HCT116 (cell line): Measurements from ENCODE around the gene DHPS. TPM values are rescaled to one million over a fixed set of nuclear protein-coding genes. Genes with fewer than 3 reads are reported as not detected.

ENCODE experiments used
- ATAC-seq: fragments of 200-7000 bp; cut with Tn5 transposase; 2 replicates; pipeline ENCODE4 v1.9.1; 2020; ENCODE audit warnings: mild to moderate bottlenecking, moderate library complexity
- BruUV-seq: library from RNA; stranded (reverse); fragments of 400-500 nt; replicated peaks from 2 replicates; lab custom pipeline; 2021; lab: Mats Ljungman, UMichigan
- CTCF ChIA-PET: fragments of 300-600 bp; sonication (Branson Sonifier 250); formaldehyde crosslinking; loops from one replicate; lab custom pipeline; 2021; ENCODE audit warnings: antibody characterized with exemption; lab: Charles Lee
- POLR2A ChIA-PET: fragments of 300-600, 350-600 bp; sonication (Branson Sonifier 250); formaldehyde crosslinking; loops from one replicate; lab custom pipeline; 2021; ENCODE audit warnings: antibody characterized with exemption; lab: Charles Lee
- RAD21 ChIA-PET, 2 experiments: fragments of 300-600 bp; sonication (Branson Sonifier 250); formaldehyde crosslinking; loops; one replicate each; lab custom pipeline; 2023; ENCODE audit warnings: low total read pairs in 2 of 2; ENCODE audit not compliant: uncharacterized antibody in 2 of 2, unreplicated experiment in 2 of 2, low non-redundant PET in 1 of 2; lab: Charles Lee
- DNase-seq: peaks from one replicate; pipeline ENCODE4 v3.0.0-alpha.2; 2010; ENCODE audit warnings: low read depth, low spot score
- H2AFZ ChIP-seq: fragments of 200-600 bp; shearing (Covaris generic), sonication (generic); 2 replicates; pipeline ENCODE4 v1.6.1; 2017; ENCODE audit warnings: low read depth, mixed run types, mixed read lengths, antibody characterized with exemption, low read length; ENCODE audit not compliant: poor library complexity, severe bottlenecking
- H3K27ac ChIP-seq: 2 replicates; pipeline ENCODE4 v1.5.1; 2012; ENCODE audit warnings: low read depth, low read length
- H3K27me3 ChIP-seq: fragments of 200-600 bp; sonication (generic); 2 replicates; pipeline ENCODE4 v1.6.1; 2016; ENCODE audit warnings: mixed run types, low read length, mixed read lengths; ENCODE audit not compliant: insufficient read depth
- H3K36me3 ChIP-seq, 2 experiments: fragments of 200-500 bp in 1 of 2; fragments of 200-600 bp in 1 of 2; sonication (Bioruptor generic) in 1 of 2; sonication (generic) in 1 of 2; 2 replicates each; pipeline versions ENCODE4 v1.5.1 to v1.6.1; 2014 to 2016; ENCODE audit warnings: low read length in 2 of 2, inconsistent platforms in 1 of 2, mixed read lengths in 1 of 2, mixed run types in 1 of 2; ENCODE audit not compliant: insufficient read depth in 2 of 2, control insufficient read depth in 1 of 2
- H3K4me1 ChIP-seq, 2 experiments: fragments of 200-600 bp in 1 of 2; sonication (generic) in 1 of 2; 2 replicates each; pipeline versions ENCODE4 v1.5.1 to v1.6.1; 2012 to 2017; ENCODE audit warnings: low read length in 2 of 2, inconsistent platforms in 1 of 2, mild to moderate bottlenecking in 1 of 2, mixed read lengths in 1 of 2, mixed run types in 1 of 2, moderate library complexity in 1 of 2; ENCODE audit not compliant: insufficient read depth in 2 of 2, control insufficient read depth in 1 of 2
- H3K4me2 ChIP-seq: fragments of 200-600 bp; sonication (generic); 2 replicates; pipeline ENCODE4 v1.6.1; 2017; ENCODE audit warnings: mixed run types, low read length, mixed read lengths
- H3K4me3 ChIP-seq, 2 experiments: fragments of 200-600 bp in 1 of 2; sonication (generic) in 1 of 2; replicated peaks in 1 of 2; 2 replicates each; pipeline ENCODE4 v1.5.1; 2011 to 2016; ENCODE audit warnings: low read length in 2 of 2, control low read depth in 1 of 2, low read depth in 1 of 2, mild to moderate bottlenecking in 1 of 2, mixed read lengths in 1 of 2, mixed run types in 1 of 2
- H3K79me2 ChIP-seq: fragments of 200-600 bp; sonication (generic); 2 replicates; pipeline ENCODE4 v1.6.1; 2017; ENCODE audit warnings: mild to moderate bottlenecking, mixed run types, low read length, moderate library complexity, mixed read lengths; ENCODE audit not compliant: insufficient read depth
- H3K9ac ChIP-seq: fragments of 200-600 bp; sonication (generic); 2 replicates; pipeline ENCODE4 v1.6.1; 2016; ENCODE audit warnings: low read length, mixed read lengths
- H3K9me2 ChIP-seq: fragments of 200-600 bp; sonication (generic), shearing (Covaris generic); 2 replicates; pipeline ENCODE4 v1.6.1; 2017; ENCODE audit warnings: mixed run types, mild to moderate bottlenecking, moderate library complexity; ENCODE audit not compliant: insufficient read depth
- H3K9me3 ChIP-seq, 2 experiments: fragments of 200-500 bp in 1 of 2; fragments of 200-600 bp in 1 of 2; sonication (Bioruptor generic) in 1 of 2; sonication (generic) in 1 of 2; 2 replicates each; pipeline ENCODE4 v1.6.1; 2014 to 2017; ENCODE audit warnings: low read length in 2 of 2, mixed read lengths in 2 of 2, inconsistent platforms in 1 of 2, low read depth in 1 of 2, mild to moderate bottlenecking in 1 of 2, mixed run types in 1 of 2, moderate library complexity in 1 of 2; ENCODE audit not compliant: control insufficient read depth in 1 of 2, insufficient read depth in 1 of 2
- H4K20me1 ChIP-seq: fragments of 200-600 bp; sonication (generic), shearing (Covaris generic); 2 replicates; pipeline ENCODE4 v1.6.1; 2017; ENCODE audit warnings: mixed run types, mild to moderate bottlenecking, moderate library complexity; ENCODE audit not compliant: insufficient read depth
- ATF3 ChIP-seq: IDR thresholded peaks from 2 replicates; pipeline ENCODE4 v1.6.1; 2012
- CBX3 ChIP-seq: IDR thresholded peaks from 2 replicates; pipeline ENCODE4 v1.6.1; 2012; ENCODE audit warnings: low read depth
- CEBPB ChIP-seq: IDR thresholded peaks from 2 replicates; pipeline ENCODE4 v1.6.1; 2012; ENCODE audit warnings: low read depth
- CTCF ChIP-seq, 3 experiments: fragments of 200-600 bp in 1 of 3; sonication (generic) in 1 of 3; IDR thresholded peaks in 2 of 3; conservative IDR thresholded peaks in 1 of 3; 2 replicates each; pipeline ENCODE4 v1.5.1; 2012 to 2017; ENCODE audit warnings: low read depth in 2 of 3, low read length in 2 of 3, antibody characterized with exemption in 1 of 3, borderline replicate concordance in 1 of 3, control low read depth in 1 of 3, mild to moderate bottlenecking in 1 of 3, mixed read lengths in 1 of 3, mixed run types in 1 of 3, moderate library complexity in 1 of 3; ENCODE audit not compliant: insufficient read depth in 1 of 3
- EZH2 ChIP-seq: fragments of 200-600 bp; sonication (generic); IDR thresholded peaks from 2 replicates; pipeline ENCODE4 v1.6.1; 2017; ENCODE audit warnings: antibody characterized with exemption, mixed run types
- FOSL1 ChIP-seq: IDR thresholded peaks from 2 replicates; pipeline ENCODE4 v1.6.1; 2012; ENCODE audit warnings: low read depth
- JUND ChIP-seq: IDR thresholded peaks from 2 replicates; pipeline ENCODE4 v1.6.1; 2012
- MAX ChIP-seq: IDR thresholded peaks from 2 replicates; pipeline ENCODE4 v1.6.1; 2012
- POLR2A ChIP-seq: IDR thresholded peaks from 2 replicates; pipeline ENCODE4 v1.7.0; 2011; ENCODE audit warnings: borderline replicate concordance; ENCODE audit not compliant: insufficient read depth, insufficient read length; ENCODE audit errors: extremely low read depth
- POLR2AphosphoS5 ChIP-seq: IDR thresholded peaks from 2 replicates; pipeline ENCODE4 v1.6.1; 2011; ENCODE audit warnings: mild to moderate bottlenecking, low read depth, low read length, moderate library complexity
- RAD21 ChIP-seq: IDR thresholded peaks from 2 replicates; pipeline ENCODE4 v1.6.1; 2012; ENCODE audit warnings: low read depth, mild to moderate bottlenecking
- REST ChIP-seq: IDR thresholded peaks from 2 replicates; pipeline ENCODE4 v1.6.1; 2012; ENCODE audit warnings: low read depth
- SIN3A ChIP-seq: IDR thresholded peaks from 2 replicates; pipeline ENCODE4 v1.6.1; 2012; ENCODE audit warnings: low read depth
- SRF ChIP-seq: IDR thresholded peaks from 2 replicates; pipeline ENCODE4 v1.6.1; 2012; ENCODE audit warnings: low read depth
- ZNF274 ChIP-seq: fragments of 200-500 bp; sonication (Bioruptor generic); IDR thresholded peaks from 2 replicates; pipeline ENCODE4 v1.6.1; 2014; ENCODE audit warnings: mild to moderate bottlenecking, low read depth, low read length, inconsistent platforms
- intact Hi-C: fragments of 100-400 bp; cut with micrococcal nuclease; formaldehyde crosslinking; loops from 2 replicates; pipeline ENCODE4 v1.10.0; 2022
- total RNA-seq: library from RNA; stranded (reverse); gene quantifications from one replicate; pipeline ENCODE4 v1.2.1, GENCODE V29; 2021; ENCODE audit not compliant: unreplicated experiment

Gene DHPS
- total RNA-seq, 1 experiment from 2014 or later, result 134 TPM

- no TSS peak for BruUV-seq
- Histone ChIP-seq H3K4me1 (peaks cover 9 to 23% of the 10 kb centered on the region in 2 experiments; a peak in 3 of 4 replicates), H3K27ac (no peak overlapping the region), H3K4me2 (peak overlapping the region; percentile 93), H2AFZ (no peak overlapping the region), H3K9me3 (no peaks in the 10 kb centered on the region), H3K36me3 (peaks cover 6 to 9% of the 10 kb centered on the region in 2 experiments; a peak in 2 of 4 replicates), H4K20me1 (no peaks in the 10 kb centered on the region), H3K79me2 (peaks cover 10% of the 10 kb centered on the region; the same call in 1 of the 2 replicates), H3K9ac (peak overlapping the region; percentile 90; the same call in 1 of the 2 replicates), H3K9me2 (no peaks in the 10 kb centered on the region), H3K27me3 (no peaks in the 10 kb centered on the region), H3K4me3 (peak overlapping the region; percentile 88 to 92)
- no peak for ATAC-seq
- ChIA-PET RAD21 (no interaction called here), CTCF (interaction anchor here (0.5 kb wide), 1 partner anchor 81 kb away, joined by 5 read pairs; no protein-coding TSS in a partner anchor), POLR2A (no interaction called here)
- DNase-seq, result no peak
- intact Hi-C loops, result no loop called here
- TF ChIP-seq EZH2, result no peak
- no peak for TF ChIP-seq SIN3A
- TF ChIP-seq MAX, result no peak
Observed at GRCh38 chr19:12695096-12695495, 13.4 kb upstream of the DHPS start.

GRCh38 chr19:12694641-12695040, 13.0 kb upstream of the DHPS start:
- H3K9me2 ChIP-seq, result no peaks in the 10 kb centered on the region
- BruUV-seq, result TSS peak; percentile 28
- intact Hi-C loops, result no loop called here
- ChIA-PET POLR2A (no interaction called here), RAD21 (no interaction called here), CTCF (interaction anchor here (0.5 to 0.7 kb wide), 2 partner anchors 81 to 478 kb away, joined by 4 to 5 read pairs; no protein-coding TSS in a partner anchor)
- ATAC-seq (no peak), DNase-seq (no peak)
- no peaks in the 10 kb centered on the region for H3K27me3 ChIP-seq
- H3K4me2 ChIP-seq, result peak overlapping the region; percentile 93; the same call in 1 of the 2 replicates
- H2AFZ ChIP-seq, result no peak overlapping the region
- no peak overlapping the region for H3K9ac ChIP-seq
- peaks cover 1 to 5% of the 10 kb centered on the region in 2 experiments; a peak in 2 of 4 replicates for H3K36me3 ChIP-seq
- no peak overlapping the region for H3K4me3 ChIP-seq
- no peak overlapping the region for H3K27ac ChIP-seq
- H4K20me1 ChIP-seq, result no peaks in the 10 kb centered on the region
- H3K79me2 ChIP-seq, result peaks cover 10% of the 10 kb centered on the region; the same call in 1 of the 2 replicates
- H3K9me3 ChIP-seq, result no peaks in the 10 kb centered on the region
- peaks cover 9 to 23% of the 10 kb centered on the region in 2 experiments; a peak in 3 of 4 replicates for H3K4me1 ChIP-seq
- TF ChIP-seq ATF3 (no peak), POLR2A (no peak), FOSL1 (no peak), POLR2AphosphoS5 (no peak), SRF (no peak), ZNF274 (no peak), JUND (no peak), SIN3A (no peak), EZH2 (no peak), CEBPB (no peak), CTCF (IDR thresholded peaks at IDR 0.05 in 2 of 3, conservative IDR thresholded peaks at IDR 0.05 in 1 of 3; ENCODE audit: borderline replicate concordance in 1 of 3, insufficient read depth in 1 of 3, low read depth in 2 of 3, low read length in 2 of 3) (no peak), MAX (no peak), RAD21 (no peak), REST (no peak), CBX3 (no peak)
